Activated CD8-positive, alpha-beta memory T cell treated with anti-CD3 and anti-CD28 coated beads, Interleukin-2, amount 50 U/mL, for 48 hours (primary cell): ENCODE measurements around the gene AP1S1.
"Not testable (repeated sequence)": the region's sequence is repeated elsewhere in the genome, so short reads cannot be mapped to it uniquely, and the experiment has no call there.

Experiments
- DNase-seq: peaks from one replicate; pipeline ENCODE4 v3.0.0-alpha.2; 2020

Gene AP1S1

GRCh38 chr7:101201695-101202602 lies 47.7 kb downstream of the AP1S1 start:
- DNase-seq = no peak

GRCh38 chr7:101202603-101202918 lies 48.3 kb downstream of the AP1S1 start:
- DNase-seq = no peak

- DNase-seq = not testable (repeated sequence)
Observed at GRCh38 chr7:101203740-101204738, 49.8 kb downstream of the AP1S1 start.

- DNase-seq = no peak
Observed at GRCh38 chr7:101205901-101206664, 51.8 kb downstream of the AP1S1 start.

- no peak for DNase-seq
Observed at GRCh38 chr7:101206665-101207042, 52.4 kb downstream of the AP1S1 start.

GRCh38 chr7:101207459-101207858 lies 53.2 kb downstream of the AP1S1 start:
- no peak for DNase-seq

GRCh38 chr7:101208794-101209193 lies 54.5 kb downstream of the AP1S1 start:
- no peak for DNase-seq

GRCh38 chr7:101210143-101210542 lies 55.9 kb downstream of the AP1S1 start:
- no peak for DNase-seq
